PC-9 (cell line): ENCODE measurements around the gene MEF2A. TPM values are rescaled to one million over a fixed set of nuclear protein-coding genes. Genes with fewer than 3 reads are reported as not detected.

Experiments
- BruUV-seq: library from RNA; stranded (reverse); fragments of 400-500 nt; replicated peaks from 2 replicates; lab custom pipeline; 2021; lab: Mats Ljungman, UMichigan
- CTCF ChIA-PET: fragments of 300-600 bp; sonication (Branson Sonifier 250); formaldehyde crosslinking; loops from one replicate; lab custom pipeline; 2022; ENCODE audit warnings: antibody characterized with exemption; lab: Charles Lee
- POLR2A ChIA-PET: fragments of 300-600 bp; sonication (Branson Sonifier 250); formaldehyde crosslinking; loops from one replicate; lab custom pipeline; 2022; ENCODE audit warnings: antibody characterized with exemption; ENCODE audit not compliant: unreplicated experiment; lab: Charles Lee
- DNase-seq, 2 experiments: peaks; one replicate each; pipeline versions ENCODE4 v3.0.0 to v3.0.0-alpha.2; 2015 to 2022; ENCODE audit warnings: mixed read lengths in 1 of 2
- H2AFZ ChIP-seq: fragments of 200-600 bp; sonication (generic); 2 replicates; pipeline ENCODE4 v1.8.1; 2017; ENCODE audit warnings: antibody characterized with exemption
- H3F3A ChIP-seq: fragments of 200-600 bp; sonication (generic); 2 replicates; pipeline ENCODE4 v1.8.1; 2017; ENCODE audit warnings: antibody characterized with exemption, mild to moderate bottlenecking, low read depth; ENCODE audit not compliant: insufficient read depth
- H3K27ac ChIP-seq: fragments of 200-600 bp; sonication (generic); 2 replicates; pipeline ENCODE4 v1.6.1; 2016; ENCODE audit warnings: mixed run types
- H3K27me3 ChIP-seq: fragments of 200-600 bp; sonication (generic); 2 replicates; pipeline ENCODE4 v1.6.1; 2016; ENCODE audit warnings: low read depth, mixed run types; ENCODE audit not compliant: insufficient read depth
- H3K36me3 ChIP-seq: fragments of 200-600 bp; sonication (generic); 2 replicates; pipeline ENCODE4 v1.6.1; 2016; ENCODE audit warnings: low read depth, mixed run types
- H3K4me1 ChIP-seq: fragments of 200-600 bp; sonication (generic); replicated peaks from 2 replicates; pipeline ENCODE4 v1.6.1; 2016; ENCODE audit warnings: mixed run types; ENCODE audit not compliant: insufficient read depth
- H3K4me2 ChIP-seq: fragments of 200-600 bp; sonication (generic); 2 replicates; pipeline ENCODE4 v1.6.1; 2017; ENCODE audit warnings: mixed run types
- H3K4me3 ChIP-seq: fragments of 200-600 bp; sonication (generic); 2 replicates; pipeline ENCODE4 v1.6.1; 2016; ENCODE audit warnings: mixed run types
- H3K79me2 ChIP-seq: fragments of 200-600 bp; sonication (generic); 2 replicates; pipeline ENCODE4 v1.6.1; 2017; ENCODE audit warnings: low read depth, mixed run types
- H3K9me2 ChIP-seq: fragments of 200-600 bp; sonication (generic); 2 replicates; pipeline ENCODE4 v1.8.1; 2017; ENCODE audit warnings: mild to moderate bottlenecking; ENCODE audit not compliant: insufficient read depth
- H3K9me3 ChIP-seq: fragments of 200-600 bp; sonication (generic); 2 replicates; pipeline ENCODE4 v1.8.1; 2016; ENCODE audit warnings: low read depth; ENCODE audit not compliant: insufficient read depth
- H4K20me1 ChIP-seq: fragments of 200-600 bp; sonication (generic); 2 replicates; pipeline ENCODE4 v1.8.1; 2017; ENCODE audit not compliant: insufficient read depth
- CTCF ChIP-seq: fragments of 200-600 bp; sonication (generic); conservative IDR thresholded peaks from 2 replicates; pipeline ENCODE4 v1.6.1; 2017; ENCODE audit warnings: mixed run types, antibody characterized with exemption, mild to moderate bottlenecking, moderate library complexity
- EZH2 ChIP-seq: fragments of 200-600 bp; sonication (generic); IDR thresholded peaks from 2 replicates; pipeline ENCODE4 v1.8.0; 2017; ENCODE audit warnings: antibody characterized with exemption, low read depth
- intact Hi-C: fragments of 100-400 bp; cut with micrococcal nuclease; formaldehyde crosslinking; loops from one replicate; pipeline ENCODE4 v1.10.0; 2022; ENCODE audit not compliant: unreplicated experiment
- total RNA-seq: library from RNA; stranded (reverse); gene quantifications from 2 replicates; pipeline ENCODE4 v1.2.3, GENCODE V29; 2021

MEF2A gene
- total RNA-seq, 1 experiment from 2014 or later, result 31.8 TPM

GRCh38 chr15:99720533-99720932 is 154.7 kb downstream of the MEF2A start:
- no peak overlapping the region for H3K4me3 ChIP-seq
- TF ChIP-seq EZH2, result no peak
- TF ChIP-seq CTCF, result no peak
- no peaks in the 10 kb centered on the region for H3K27me3 ChIP-seq
- H3K79me2 ChIP-seq, result no peaks in the 10 kb centered on the region
- H3K36me3 ChIP-seq, result no peaks in the 10 kb centered on the region
- intact Hi-C loops, result no loop called here
- CTCF ChIA-PET, result interaction anchor here (0.6 kb wide), 1 partner anchor 887 kb away, joined by 3 read pairs; no protein-coding TSS in a partner anchor
- no TSS peak for BruUV-seq
- no peaks in the 10 kb centered on the region for H3K4me1 ChIP-seq
- H3K9me3 ChIP-seq, result no peaks in the 10 kb centered on the region
- H3F3A ChIP-seq, result no peaks in the 10 kb centered on the region
- POLR2A ChIA-PET, result no interaction called here
- no peak for DNase-seq
- H3K4me2 ChIP-seq, result no peak overlapping the region
- H2AFZ ChIP-seq, result no peak overlapping the region
- H3K9me2 ChIP-seq, result no peaks in the 10 kb centered on the region
- no peak overlapping the region for H3K27ac ChIP-seq
- no peaks in the 10 kb centered on the region for H4K20me1 ChIP-seq

- Histone ChIP-seq H3K9me3 (no peaks in the 10 kb centered on the region), H2AFZ (no peak overlapping the region), H3F3A (no peaks in the 10 kb centered on the region), H3K4me3 (no peak overlapping the region), H4K20me1 (no peaks in the 10 kb centered on the region), H3K4me2 (no peak overlapping the region), H3K4me1 (no peaks in the 10 kb centered on the region), H3K27ac (no peak overlapping the region), H3K79me2 (no peaks in the 10 kb centered on the region), H3K36me3 (no peaks in the 10 kb centered on the region), H3K9me2 (no peaks in the 10 kb centered on the region), H3K27me3 (no peaks in the 10 kb centered on the region)
- no TSS peak for BruUV-seq
- POLR2A ChIA-PET, result no interaction called here
- DNase-seq, result no peak
- intact Hi-C loops, result no loop called here
- CTCF ChIA-PET, result interaction anchor here (0.6 kb wide), 1 partner anchor 470 kb away, joined by 3 read pairs; the partner anchor contains the start of gene LRRC28
- TF ChIP-seq CTCF (no peak), EZH2 (no peak)
Observed at GRCh38 chr15:99721104-99721778, 155.5 kb downstream of the MEF2A start.

GRCh38 chr15:99721896-99722295 is 156.1 kb downstream of the MEF2A start:
- POLR2A ChIA-PET, result no interaction called here
- H3K9me3 ChIP-seq, result no peaks in the 10 kb centered on the region

More at GRCh38 chr15:99721896-99722295, 156.1 kb downstream of the MEF2A start:
- Histone ChIP-seq H3K4me3 (no peak overlapping the region), H4K20me1 (no peaks in the 10 kb centered on the region), H3K27me3 (no peaks in the 10 kb centered on the region), H3K36me3 (no peaks in the 10 kb centered on the region), H3F3A (no peaks in the 10 kb centered on the region), H2AFZ (no peak overlapping the region), H3K4me2 (no peak overlapping the region), H3K79me2 (no peaks in the 10 kb centered on the region), H3K4me1 (no peaks in the 10 kb centered on the region), H3K27ac (no peak overlapping the region), H3K9me2 (no peaks in the 10 kb centered on the region)
- no peak for DNase-seq
- intact Hi-C loops, result no loop called here
- TF ChIP-seq CTCF, result no peak
- TF ChIP-seq EZH2, result no peak
- no TSS peak for BruUV-seq
- CTCF ChIA-PET, result interaction anchor here (0.6 kb wide), 1 partner anchor 470 kb away, joined by 3 read pairs; the partner anchor contains the start of gene LRRC28
